Ovary (tissue), 9 donors: ENCODE data around the gene KIAA1671. TPM values are rescaled to one million over a fixed set of nuclear protein-coding genes. Genes with fewer than 3 reads are reported as not detected.
A peak's percentile ranks its signal among the peaks of the same experiment; 100 is the strongest.

ENCODE experiments used
- DNase-seq, 5 donors: peaks; one replicate each; pipeline ENCODE4 v3.0.0-alpha.2; 2019 to 2020
- H3K27ac ChIP-seq, 2 donors: fragments of 200-600 bp; one replicate each; pipeline versions ENCODE4 v1.5.1 to v1.8.0; 2019 to 2022
- H3K27me3 ChIP-seq: fragments of 200-600 bp; one replicate; pipeline ENCODE4 v1.8.0; 2022
- H3K36me3 ChIP-seq: fragments of 200-600 bp; sonication (generic); one replicate; pipeline ENCODE4 v1.5.1; 2019
- H3K4me1 ChIP-seq: one replicate; pipeline ENCODE4 v1.8.1; 2013; ENCODE audit warnings: mild to moderate bottlenecking, moderate library complexity; ENCODE audit not compliant: insufficient read depth
- H3K4me3 ChIP-seq: fragments of 200-600 bp; sonication (generic); one replicate; pipeline ENCODE4 v1.5.1; 2017
- H3K9me3 ChIP-seq, 2 donors: fragments of 200-600 bp in 1 of 2; sonication (generic) in 1 of 2; one replicate each; pipeline versions ENCODE4 v1.5.1 to v1.8.1; 2013 to 2019; ENCODE audit warnings: mild to moderate bottlenecking in 1 of 2, moderate library complexity in 1 of 2
- EP300 ChIP-seq: sonication (generic); formaldehyde crosslinking; IDR thresholded peaks from one replicate; pipeline ENCODE4 v1.6.1; 2017; ENCODE audit warnings: antibody characterized with exemption
- POLR2A ChIP-seq: fragments of 450-650 bp; IDR thresholded peaks from one replicate; pipeline ENCODE4 v1.6.1; 2017; ENCODE audit warnings: antibody characterized with exemption, mild to moderate bottlenecking, moderate library complexity
- WGBS, 3 donors: extraction: QIAGEN DNeasy Blood & Tissue Kit in 1 of 3; methylation state at CpG; one replicate each; pipeline versions ENCODE4 v1.1.5 to v1.1.7; 2013 to 2017; 5-methylcytosine and 5-hydroxymethylcytosine counted together
- intact Hi-C, 4 donors: fragments of 100-400 bp; cut with DNase I; formaldehyde crosslinking; loops; one replicate each; pipeline versions ENCODE4 v1.11.0 to v1.15.1; 2022 to 2023
- polyA plus RNA-seq, 2 donors: library from polyadenylated mRNA; stranded (reverse); fragments of 200-250 nt in 1 of 2; fragments of 350-450 nt in 1 of 2; fragmentation: Illumina TruSeq in 1 of 2; extraction: RNeasy Lipid Tissue Mini Kit (QIAGEN cat#74804) in 1 of 2; gene quantifications; one replicate each; pipeline ENCODE4 v1.2.3, GENCODE V29; 2013 to 2014
- total RNA-seq, 7 donors: library from RNA; depleted of rRNA in 2 of 7; stranded (reverse); fragments of >200 nt in 2 of 7; fragmentation: NEBNext Ultra II Directional in 3 of 7; extraction: Animal tissue kit (Norgen Biotek cat#: 25700) in 3 of 7; gene quantifications; one replicate each; pipeline versions ENCODE4 v1.1.0 to v1.2.4, GENCODE V29; 2016 to 2023
- TF ChIP-seq, protein P1 (sequence below), 3 donors: fragments of 450-650 bp in 2 of 3; fragments of 200-600 bp in 1 of 3; IDR thresholded peaks; one replicate each; pipeline versions ENCODE4 v1.5.1 to v1.8.0; 2016 to 2022; ENCODE audit warnings: antibody characterized with exemption in 3 of 3, mild to moderate bottlenecking in 1 of 3
- donor health status: DM: no; HTN: no; CAD: no; lungs with moderate emphysema.
- donor health status: DM: no; HTN: no; CAD: no.
- donor health status: Bipolar disorder and iron deficiency.
- donor health status: DM: yes; HTN: yes; CAD: no.
- donor health status: DM: no; HTN: no; CAD: no.
- donor health status: DM: yes; HTN: yes; CAD: no.

The KIAA1671 gene
- total and polyA plus RNA-seq, 9 donors: 9.8 to 27.9 (median 24.5) TPM

DNA sequence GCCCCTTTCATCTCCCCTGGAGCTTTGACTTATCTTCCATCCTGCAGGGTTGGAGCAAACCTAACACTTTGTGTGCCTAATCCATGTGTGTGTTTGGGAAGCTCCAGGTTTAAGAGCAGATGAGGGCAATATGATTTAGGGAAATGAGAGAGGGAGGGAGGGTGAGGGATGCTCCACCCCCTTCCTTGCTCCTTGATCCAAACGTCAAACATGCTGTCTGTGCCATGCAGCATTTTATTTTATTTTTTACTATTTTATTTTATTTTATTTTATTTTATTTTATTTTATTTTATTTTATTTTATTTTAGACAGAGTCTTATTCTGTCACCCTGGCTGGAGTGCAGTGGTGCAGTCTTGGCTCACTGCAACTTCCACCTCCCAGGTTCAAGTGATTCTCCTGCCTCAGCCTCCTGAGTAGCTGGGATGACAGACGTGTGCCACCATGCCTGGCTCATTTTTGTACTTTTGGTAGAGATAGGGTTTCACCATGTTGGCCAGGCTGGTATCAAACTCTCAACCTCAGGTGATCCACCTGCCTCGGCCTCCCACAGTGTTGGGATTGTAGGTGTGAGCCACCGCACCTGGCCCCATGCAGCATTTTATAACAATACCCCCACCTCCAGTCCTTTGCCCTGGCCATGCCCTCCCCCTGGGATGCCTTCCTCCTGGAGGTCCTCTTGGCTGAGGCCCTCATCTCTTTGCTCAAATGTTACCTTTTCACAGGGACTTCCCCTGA is 194.6 kb downstream of the KIAA1671 start:
- Histone ChIP-seq H3K27ac (no peak overlapping the region), H3K9me3 (no peaks in the 10 kb centered on the region), H3K27me3 (no peaks in the 10 kb centered on the region), H3K4me1 (peaks cover 4% of the 10 kb centered on the region), H3K4me3 (no peak overlapping the region), H3K36me3 (no peaks in the 10 kb centered on the region)
- TF ChIP-seq, protein P1, sequence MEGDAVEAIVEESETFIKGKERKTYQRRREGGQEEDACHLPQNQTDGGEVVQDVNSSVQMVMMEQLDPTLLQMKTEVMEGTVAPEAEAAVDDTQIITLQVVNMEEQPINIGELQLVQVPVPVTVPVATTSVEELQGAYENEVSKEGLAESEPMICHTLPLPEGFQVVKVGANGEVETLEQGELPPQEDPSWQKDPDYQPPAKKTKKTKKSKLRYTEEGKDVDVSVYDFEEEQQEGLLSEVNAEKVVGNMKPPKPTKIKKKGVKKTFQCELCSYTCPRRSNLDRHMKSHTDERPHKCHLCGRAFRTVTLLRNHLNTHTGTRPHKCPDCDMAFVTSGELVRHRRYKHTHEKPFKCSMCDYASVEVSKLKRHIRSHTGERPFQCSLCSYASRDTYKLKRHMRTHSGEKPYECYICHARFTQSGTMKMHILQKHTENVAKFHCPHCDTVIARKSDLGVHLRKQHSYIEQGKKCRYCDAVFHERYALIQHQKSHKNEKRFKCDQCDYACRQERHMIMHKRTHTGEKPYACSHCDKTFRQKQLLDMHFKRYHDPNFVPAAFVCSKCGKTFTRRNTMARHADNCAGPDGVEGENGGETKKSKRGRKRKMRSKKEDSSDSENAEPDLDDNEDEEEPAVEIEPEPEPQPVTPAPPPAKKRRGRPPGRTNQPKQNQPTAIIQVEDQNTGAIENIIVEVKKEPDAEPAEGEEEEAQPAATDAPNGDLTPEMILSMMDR (IDR thresholded peaks at IDR 0.05): no peak
- TF ChIP-seq POLR2A (no peak), EP300 (no peak)
- DNase-seq: no peak
- WGBS, 3 donors: 61 to 77% (median 63%) methylated on average over 4 of the region's 4 CpGs
- intact Hi-C loops: no loop called here

DNA sequence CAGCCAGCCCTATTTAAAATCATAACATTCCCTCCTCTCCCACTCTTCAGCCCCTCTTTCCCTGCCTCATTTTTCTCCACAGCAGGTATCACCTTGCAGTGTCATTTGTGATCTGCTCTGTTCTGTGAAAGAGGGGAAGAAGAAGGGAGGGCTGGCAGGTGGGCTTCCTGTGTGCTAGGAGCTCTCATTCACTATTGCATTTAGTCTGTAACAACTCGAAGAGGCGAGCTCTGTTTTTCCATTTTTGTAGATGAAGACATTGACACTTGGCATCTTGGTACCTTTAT is 195.1 kb downstream of the KIAA1671 start:
- no peaks in the 10 kb centered on the region for H3K36me3 ChIP-seq
- H3K27ac ChIP-seq: no peak overlapping the region
- TF ChIP-seq EP300 (no peak), POLR2A (no peak)
- TF ChIP-seq, protein P1 (IDR thresholded peaks at IDR 0.05): no peak
- no peak for DNase-seq
- WGBS, 3 donors: 75 to 89% (median 79%) methylated on average over 2 of the region's 2 CpGs
- H3K4me3 ChIP-seq: no peak overlapping the region
- H3K9me3 ChIP-seq: no peaks in the 10 kb centered on the region
- no peaks in the 10 kb centered on the region for H3K27me3 ChIP-seq
- intact Hi-C loops: no loop called here
- peaks cover 4% of the 10 kb centered on the region for H3K4me1 ChIP-seq

DNA sequence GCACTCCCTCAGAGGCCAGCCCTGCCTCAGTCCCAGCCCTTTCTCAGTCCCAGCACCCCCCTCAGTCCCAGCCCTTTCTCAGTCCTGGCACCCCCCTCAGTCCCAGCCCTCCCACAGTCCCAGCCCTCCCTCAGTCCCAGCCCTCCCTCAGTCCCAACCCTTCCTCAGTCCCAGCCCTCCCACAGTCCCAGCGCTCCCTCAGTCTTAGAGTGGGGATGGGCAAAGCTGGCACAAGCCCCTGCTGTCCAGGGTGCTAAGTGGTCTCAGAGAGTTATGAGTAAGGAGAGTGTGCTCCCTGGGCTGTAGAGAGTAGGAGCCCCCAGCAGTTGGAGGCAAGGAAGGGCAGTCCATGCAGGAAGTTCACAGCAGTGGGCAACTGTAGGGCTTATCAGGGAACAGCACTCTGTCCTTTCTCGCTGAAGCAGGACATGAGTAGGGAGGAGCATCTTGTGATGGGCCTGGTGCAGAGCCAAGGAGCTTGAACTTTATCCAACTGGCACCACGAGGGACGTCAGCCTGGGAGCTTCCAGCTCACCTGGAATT is 195.7 kb downstream of the KIAA1671 start:
- H3K27me3 ChIP-seq: no peaks in the 10 kb centered on the region
- H3K9me3 ChIP-seq: no peaks in the 10 kb centered on the region
- DNase-seq: peak in 1 of 5 donors; percentile 46
- H3K4me3 ChIP-seq: no peak overlapping the region
- WGBS, 3 donors: 19 to 23% (median 22%) methylated on average over 4 of the region's 4 CpGs
- H3K4me1 ChIP-seq: peaks cover 4% of the 10 kb centered on the region
- no peak overlapping the region for H3K27ac ChIP-seq
- no peaks in the 10 kb centered on the region for H3K36me3 ChIP-seq
- no peak for TF ChIP-seq POLR2A
- TF ChIP-seq, protein P1 (IDR thresholded peaks at IDR 0.05): no peak
- TF ChIP-seq EP300: no peak
- intact Hi-C loops: no loop called here

DNA sequence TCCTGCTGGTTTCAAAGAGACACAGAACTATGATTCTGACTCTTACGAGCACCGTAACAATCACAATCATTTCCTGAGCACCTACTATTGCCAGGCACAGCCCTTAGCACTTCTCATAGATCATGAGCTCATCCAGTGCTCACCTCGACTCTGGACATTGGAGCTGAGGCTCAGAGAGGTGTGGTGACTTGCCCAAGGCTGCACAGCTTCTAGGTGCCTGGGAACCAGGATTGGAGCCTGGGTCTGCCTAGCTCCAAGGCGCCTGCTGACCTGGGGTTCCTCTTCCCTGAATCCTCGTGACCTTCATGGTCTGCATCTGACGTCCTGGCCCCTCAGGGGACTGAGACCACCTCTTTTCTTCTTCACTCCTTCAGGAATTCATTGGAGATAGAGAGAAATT is 196.5 kb downstream of the KIAA1671 start:
- Histone ChIP-seq H3K27ac (no peak overlapping the region), H3K36me3 (no peaks in the 10 kb centered on the region), H3K4me3 (no peak overlapping the region), H3K4me1 (peaks cover 4% of the 10 kb centered on the region), H3K27me3 (no peaks in the 10 kb centered on the region), H3K9me3 (no peaks in the 10 kb centered on the region)
- intact Hi-C loops: no loop called here
- TF ChIP-seq, protein P1 (IDR thresholded peaks at IDR 0.05): no peak
- no peak for TF ChIP-seq POLR2A
- no peak for TF ChIP-seq EP300
- WGBS, 3 donors: 88 to 92% (median 89%) methylated on average over 6 of the region's 6 CpGs
- no peak for DNase-seq
